Activated CD4-positive, alpha-beta T cell treated with anti-CD3 and anti-CD28 coated beads, Interleukin-2, amount 50 U/mL, for 1 hour (primary cell): Measurements from ENCODE around the gene SLC25A45.

Source experiments
- DNase-seq: peaks from one replicate; pipeline ENCODE4 v3.0.0-alpha.2; 2020

SLC25A45 gene

DNA sequence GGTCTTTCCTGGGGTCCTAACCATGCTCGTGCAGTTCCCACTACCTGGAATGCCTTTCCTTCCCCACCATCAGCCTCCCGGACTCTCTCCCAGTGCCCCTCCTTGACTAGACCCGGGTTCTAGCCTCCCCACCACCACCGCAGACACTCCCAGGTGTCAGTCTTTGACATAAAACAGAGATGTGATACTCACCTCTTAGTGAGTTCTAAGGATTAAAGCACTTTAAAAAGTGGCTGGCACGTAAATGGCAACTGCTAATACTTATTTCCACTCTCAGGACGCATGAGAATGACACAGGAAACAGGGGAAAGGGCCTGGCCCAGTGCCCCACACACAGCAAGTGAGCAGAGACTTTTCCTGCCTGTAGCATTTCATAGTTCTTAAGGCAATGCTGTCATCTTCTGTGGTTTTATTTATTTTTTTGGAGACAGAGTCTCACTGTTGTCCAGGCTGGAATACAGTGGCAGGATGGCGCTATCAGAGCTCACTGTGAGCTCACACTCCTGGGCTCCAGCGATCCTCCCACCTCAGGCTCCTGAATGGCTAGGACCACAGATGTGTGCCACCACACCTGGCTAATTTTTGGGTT is 1.9 kb upstream of the SLC25A45 start:
- DNase-seq, result no peak

DNA sequence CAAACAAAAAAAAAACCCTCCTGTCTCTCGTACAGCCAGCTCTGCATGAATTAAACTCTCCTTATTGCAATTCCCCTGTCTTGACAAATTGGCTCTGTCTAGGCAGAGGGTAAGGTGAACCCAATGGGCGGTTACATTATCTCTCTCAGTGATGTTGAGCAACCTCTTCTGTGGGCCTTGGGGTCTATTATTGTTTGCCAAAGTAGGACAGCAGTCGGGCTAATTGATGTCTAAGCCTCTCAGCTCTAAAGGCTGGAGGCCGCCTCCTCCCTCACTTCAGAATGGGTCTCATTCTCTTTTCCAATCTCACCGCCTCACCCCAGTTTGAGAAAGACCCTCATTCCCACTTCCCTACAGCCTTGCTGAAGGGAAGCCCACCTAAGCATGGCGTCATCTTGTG is 1.3 kb upstream of the SLC25A45 start:
- DNase-seq, result no peak

DNA sequence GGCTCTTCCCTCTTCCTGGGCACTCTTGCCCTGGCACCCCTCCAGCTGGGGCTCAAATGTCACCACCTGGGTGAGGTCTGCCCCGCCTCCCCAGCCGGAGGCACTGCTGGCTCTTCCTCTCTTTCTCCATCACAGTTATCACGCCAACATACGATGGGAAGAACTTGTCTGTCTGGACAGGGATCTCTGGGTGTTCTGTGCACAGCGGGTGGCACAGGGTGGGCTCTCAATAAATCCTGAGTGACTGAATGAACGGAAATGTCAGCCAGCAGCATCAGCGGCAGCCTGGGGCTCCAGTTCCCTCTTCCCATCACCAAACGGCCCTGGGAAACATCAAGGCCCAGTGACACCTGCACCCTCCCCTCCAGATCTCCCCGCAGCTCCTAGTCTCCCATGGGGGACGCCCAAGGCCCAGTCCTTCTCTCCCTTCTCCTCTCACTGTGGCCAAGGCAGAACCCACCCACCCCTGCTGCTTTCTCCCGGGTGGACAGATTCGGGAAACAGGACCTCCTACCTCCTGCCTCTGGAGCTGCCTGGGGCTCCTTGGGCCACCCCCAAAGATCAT is 440 bp upstream of the SLC25A45 start:
- no peak for DNase-seq

DNA sequence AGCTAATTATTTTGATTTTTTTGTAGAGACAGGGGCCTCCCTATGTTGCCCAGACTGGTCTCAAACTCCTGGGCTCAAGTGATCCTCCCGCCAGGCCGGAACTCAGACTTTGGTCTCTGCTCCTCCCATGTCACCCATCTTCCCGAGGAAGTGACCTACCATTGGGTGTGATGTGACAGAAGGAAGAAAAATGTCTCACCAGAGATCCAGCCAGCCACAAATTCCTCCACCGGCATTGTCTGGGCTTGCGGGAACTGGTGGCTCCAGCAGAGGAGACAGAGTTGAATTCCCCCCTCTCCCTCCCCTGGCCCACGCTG is 772 bp downstream of the SLC25A45 start:
- peak; percentile 21 for DNase-seq

DNA sequence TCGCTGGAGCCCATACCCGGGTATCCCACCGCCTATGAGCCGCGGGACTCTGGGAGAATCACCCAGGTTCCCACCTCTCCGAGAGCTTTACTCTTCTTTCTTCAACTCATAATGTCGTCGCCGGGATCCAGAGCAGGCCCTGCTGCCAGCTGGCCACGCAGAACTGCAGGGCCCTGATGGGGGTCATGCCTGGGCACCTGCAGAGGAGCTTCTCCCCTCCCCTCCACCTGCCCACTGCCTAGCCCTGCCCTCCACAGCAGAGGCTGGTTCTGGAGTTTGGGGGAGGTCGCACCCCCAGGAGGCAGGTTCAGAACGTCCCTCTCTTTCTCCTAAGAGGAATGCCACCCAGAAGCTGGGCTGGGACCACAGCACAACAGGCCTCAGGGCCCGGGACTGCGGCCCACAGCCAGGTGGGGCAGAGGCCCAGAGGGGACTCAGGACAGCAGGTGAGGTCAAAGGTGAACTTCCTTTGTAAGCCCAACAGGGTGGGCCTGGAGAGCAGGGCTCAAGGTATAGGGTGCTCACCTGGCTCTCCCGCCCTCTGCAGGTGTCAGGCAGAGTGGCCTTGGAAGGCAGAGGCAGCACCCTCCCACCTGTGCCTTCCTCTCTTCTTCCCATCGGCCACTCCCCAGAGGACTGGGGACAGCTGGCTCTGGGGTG is 1.9 kb downstream of the SLC25A45 start:
- no peak for DNase-seq

DNA sequence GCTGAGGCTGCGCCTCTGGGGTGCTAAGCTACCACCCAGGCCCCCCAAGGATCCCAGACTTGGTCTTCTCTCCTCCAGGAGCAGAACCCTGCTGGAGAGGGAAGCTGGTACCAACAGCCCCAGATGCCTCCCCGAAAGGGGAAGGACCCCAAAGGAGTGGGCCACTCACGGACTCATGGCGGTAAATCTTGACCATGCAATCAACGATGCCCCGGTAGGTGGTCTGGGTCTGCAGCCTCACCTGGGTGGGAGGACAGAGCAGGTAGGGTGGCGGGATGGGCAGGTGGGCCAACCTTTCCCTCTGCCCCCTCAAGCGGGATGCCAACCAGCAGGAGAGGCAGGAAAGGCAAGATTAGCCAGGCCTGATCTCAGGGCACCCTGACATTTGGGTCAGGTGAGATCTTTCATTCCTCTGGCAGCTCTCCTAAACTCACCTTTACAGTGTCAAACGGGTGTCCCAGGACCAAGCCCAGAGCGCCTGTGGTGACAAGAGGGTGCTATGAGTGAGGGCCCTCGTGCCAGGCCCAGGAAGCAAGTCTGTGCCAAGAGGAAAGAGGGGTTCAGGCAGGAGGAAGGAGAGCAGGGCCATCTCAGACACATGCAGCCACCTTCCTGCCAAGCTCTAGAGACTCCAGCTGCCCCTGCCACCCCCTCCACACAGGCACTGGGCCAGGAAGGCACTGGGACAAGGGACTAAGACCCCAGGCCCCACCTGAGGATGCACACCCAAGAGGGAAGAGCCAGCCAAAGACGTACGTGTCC is 2.6 kb downstream of the SLC25A45 start:
- no peak for DNase-seq

DNA sequence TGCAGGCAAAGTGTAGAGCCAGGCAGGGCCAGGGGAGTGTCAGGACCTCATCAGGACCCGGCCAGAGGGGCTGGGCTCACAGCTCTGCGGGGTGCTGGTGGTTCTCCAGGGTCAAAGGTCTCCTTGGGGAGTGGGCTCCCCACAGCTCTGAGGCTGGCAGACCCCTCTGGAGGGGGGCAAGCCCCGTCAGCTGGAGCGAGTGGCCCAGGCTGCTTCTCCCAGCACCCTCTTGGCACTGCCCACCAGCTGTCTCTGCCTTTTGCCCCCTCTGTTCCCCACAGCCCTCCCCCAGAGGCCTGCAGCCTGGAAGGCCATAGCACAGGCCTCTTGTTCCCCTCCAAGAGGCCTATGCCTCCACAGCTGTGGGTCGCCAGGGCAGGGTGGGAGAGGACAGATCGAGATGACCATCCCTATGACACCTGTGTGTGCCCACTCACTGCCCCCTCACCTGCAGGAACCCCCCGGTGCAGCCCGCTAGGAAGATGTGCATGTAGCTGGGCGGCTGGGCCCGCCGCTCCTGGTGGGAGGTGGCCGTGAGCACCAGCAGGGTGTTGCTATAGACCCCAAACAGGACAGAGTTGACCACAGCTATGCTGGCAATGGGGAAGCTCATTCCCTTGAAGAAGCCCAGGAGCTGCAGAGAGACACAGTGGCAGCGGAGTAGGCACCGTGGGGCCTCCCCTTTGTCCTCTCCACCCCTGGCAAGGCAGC is 3.4 kb downstream of the SLC25A45 start:
- no peak for DNase-seq

DNA sequence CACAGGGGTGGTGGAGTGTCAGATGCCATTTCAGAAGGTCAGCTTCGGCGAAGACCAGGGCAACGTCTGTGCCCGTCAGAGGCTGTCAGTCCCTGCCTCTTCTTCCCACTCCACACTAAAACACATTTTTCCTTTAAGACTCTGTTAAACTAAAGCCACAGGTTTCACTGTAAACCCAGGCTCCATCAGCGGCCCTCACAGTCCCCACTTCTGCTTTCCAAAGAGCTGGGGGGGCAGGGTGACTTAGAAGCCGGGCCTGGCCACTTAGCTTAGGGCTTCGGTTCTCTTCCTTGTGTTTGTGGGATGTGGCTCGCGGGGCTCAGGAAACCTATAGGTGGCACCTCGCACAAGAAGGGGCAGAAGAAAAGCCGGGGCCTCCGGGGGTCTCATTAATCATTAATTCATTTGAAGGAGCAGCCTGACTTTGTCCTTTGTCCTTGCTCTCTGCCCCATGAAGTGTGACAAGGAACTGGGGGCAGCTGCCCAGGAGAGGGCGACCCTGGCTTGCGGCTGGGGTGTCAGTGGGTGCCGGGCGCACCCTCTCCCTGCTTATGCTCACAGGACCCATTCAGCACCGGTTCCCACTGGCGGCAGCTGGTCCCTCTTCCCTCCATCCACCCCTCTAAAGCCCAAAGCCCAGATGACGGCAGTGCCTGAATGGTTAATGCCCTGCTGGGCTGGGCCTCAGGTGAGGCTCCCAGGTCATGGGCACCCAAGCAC is 4.1 kb downstream of the SLC25A45 start:
- no peak for DNase-seq

DNA sequence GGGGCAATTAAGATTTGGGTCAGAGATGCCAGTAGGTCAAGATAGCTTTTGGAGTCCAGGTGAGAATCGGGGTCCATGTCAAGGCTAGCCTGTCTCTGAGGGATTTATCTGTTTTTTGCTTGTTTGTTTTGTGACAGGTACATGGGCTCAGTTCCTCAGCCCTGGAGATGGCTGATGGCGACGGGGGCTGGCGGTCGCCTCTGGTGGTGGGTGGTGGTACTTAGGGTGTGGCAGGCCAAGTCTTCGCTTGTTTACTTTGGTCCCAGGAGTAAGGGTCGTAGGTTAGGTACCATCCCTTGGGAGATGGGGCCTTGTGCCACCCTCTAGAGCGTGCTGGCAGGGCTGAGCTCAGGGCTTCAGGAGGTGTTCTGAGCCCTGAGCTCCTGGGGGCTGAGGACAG is 4.7 kb downstream of the SLC25A45 start:
- no peak for DNase-seq

DNA sequence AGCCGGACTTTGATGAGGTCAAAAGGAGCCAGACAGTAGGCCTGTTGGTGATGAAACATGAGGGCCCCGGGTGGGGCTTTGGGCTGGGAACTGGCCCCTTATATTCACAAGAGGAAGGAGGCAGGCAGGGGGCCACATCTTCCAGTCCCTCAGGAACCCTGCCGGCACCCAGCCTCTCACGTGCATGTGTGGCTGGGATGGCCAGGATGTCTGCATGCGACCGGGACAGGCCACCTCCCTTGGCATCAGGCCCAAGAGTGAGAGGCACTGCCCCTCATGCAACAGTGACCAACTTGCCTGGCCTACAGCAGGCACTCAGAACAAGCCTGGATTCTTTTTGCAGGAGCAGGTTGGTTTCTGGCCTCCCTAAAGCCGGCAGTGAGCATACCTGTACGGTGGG is 5.4 kb downstream of the SLC25A45 start:
- no peak for DNase-seq

DNA sequence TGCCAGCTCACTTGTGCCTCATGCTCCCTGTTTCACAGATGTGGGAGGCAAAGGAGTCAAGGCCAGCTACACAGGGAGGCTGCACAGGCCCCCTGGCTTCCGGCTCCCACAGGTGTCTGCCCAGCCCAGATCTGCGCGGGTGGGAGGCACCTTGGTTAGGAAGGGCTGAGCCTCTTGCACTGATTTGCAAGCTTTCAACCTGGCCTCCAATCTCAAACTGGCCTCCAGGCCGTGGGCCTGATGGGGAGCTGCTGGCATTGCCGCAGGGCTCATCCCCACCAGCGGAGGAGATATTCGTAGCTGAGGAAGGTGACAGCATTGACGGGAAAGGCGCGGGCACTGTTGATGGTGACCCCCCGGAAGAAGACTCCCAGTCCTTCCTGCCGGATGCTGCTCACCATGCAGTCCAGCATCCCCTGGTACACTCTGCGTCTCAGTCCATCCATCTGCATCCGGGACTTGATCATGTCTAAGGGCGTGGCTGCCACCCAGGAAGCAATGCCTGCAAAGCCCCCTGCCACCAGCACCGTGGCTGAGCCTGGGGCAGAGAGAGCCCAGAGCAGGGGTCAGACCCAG is 6.2 kb downstream of the SLC25A45 start:
- no peak for DNase-seq

DNA sequence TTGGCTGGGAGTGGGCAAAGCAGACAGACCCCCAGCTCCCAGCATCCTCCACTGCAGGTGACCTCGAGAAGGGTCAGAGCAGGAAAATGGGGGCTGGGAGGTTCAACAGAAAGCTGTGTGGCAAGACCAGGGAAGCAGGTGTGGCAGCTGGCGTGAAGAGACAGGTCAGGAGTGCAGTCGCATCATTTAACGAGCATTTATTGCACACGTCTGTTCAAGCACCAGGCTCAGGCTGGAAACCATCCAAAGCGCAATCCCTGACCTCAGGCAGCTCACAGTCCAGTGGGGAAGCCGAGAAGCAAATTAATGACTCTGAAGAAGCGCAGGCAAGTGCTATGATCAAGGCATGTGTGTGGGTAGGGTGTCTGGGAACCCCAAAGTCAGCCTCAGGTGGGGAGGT is 7.4 kb downstream of the SLC25A45 start:
- no peak for DNase-seq

DNA sequence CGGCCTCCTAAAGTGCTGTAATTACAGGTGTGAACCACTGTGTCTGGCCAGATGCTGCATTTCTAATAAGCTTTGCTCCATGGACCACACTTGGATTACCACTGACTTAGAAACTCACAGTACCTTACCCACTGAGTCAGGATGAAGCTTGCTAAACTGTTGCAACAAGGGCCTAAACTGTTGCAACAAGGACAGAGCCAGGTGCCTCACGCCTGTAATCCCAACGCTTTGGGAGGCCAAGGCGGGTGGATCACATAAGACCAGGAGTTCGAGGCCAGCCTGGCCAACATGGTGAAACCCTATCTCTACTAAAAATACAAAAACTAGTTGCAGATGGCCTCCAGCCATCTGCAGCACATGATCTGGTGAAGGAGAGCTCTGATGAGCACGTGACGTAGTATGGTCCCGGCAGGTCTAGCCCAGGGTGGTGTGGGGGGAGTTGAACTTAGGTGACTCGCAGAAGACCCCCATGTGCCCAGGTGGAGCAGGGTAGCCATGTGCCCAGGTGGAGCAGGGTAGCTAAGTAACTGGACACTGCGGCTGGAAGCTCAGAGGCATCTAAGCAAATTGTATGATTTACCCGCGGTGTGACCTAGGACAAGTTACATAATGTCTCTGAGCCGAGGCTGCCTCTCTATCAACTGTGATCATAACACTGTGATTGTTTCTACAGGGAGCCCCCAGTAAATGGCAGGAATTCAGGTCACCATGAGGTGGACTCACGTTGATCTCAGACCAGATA is 8.4 kb downstream of the SLC25A45 start:
- DNase-seq, result no peak

DNA sequence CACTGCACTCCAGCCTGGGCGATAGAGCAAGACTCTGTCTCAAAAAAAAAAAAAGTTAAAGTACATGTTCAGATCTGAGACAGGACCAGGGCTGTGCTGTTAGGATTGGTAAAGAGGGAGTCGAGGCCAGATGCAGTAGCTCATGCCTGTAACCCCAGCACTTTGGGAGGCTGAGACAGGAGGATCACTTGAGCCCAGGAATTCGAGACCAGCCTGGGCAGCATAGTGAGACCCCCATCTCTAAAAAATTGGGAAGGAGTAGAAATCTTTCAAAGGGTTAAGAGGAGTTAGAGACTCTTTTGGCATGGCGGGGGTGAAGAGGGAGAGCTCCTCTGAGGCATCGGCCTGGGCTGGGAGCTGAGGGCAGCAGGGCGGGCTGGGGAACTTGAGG is 11.8 kb downstream of the SLC25A45 start:
- no peak for DNase-seq

DNA sequence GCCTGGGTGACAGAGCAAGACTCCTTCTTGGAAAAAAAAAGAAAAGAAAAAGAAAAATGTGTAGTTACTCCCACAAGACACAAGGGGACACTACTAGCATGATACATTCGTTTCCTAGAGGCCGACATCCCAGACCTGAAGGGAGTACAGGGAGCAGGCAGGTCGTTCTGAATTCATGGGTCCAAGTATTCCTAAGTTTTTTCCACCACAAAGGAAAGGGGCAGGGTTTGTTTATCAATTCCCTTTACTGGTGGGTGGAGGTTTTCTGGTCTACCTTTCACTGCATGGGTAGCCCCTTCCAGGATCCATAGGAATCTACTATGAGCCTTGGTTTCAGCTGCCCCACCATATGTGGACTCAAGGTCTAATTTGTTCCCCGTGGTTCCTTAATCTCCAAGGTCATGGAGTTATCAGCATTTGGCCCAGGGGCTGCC is 16.1 kb downstream of the SLC25A45 start:
- no peak for DNase-seq

DNA sequence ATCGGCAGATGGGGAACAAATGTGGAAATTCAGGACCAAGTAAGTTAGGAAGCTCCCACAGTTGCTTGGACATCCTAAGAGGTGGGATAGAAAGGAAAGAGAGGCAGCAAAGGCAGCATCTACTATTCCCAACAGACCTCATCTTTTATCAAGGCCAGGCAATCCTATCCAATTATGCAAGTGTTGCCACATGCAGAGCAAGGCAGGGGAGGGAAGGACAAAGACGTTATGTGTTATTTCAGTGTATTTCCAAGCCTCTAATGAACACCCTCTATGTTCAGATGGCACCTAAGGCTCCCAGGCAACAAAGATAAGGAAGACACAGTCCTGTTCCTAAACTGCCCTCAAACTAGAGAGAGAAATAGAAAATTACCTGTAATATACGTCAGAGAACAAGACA is 18.7 kb downstream of the SLC25A45 start:
- DNase-seq, result no peak

DNA sequence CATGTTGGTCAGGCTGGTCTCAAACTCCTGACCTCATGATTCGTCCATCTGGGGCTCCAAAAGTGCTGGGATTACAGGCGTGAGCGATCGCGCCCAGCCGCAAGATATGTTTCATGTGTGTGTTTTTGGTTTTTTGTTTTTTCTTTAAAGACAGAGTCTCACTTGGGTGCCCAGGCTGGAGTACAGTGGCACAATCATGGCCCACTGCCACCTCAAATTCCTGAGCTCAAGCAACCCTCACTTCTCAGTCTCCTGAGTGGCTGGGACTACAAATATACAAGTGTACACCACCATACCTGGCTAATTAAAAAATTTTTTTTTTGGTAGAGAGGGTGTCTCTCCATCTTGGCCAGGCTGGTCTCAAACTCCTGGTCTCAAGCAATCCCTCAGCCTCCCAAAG is 19.5 kb downstream of the SLC25A45 start:
- no peak for DNase-seq

DNA sequence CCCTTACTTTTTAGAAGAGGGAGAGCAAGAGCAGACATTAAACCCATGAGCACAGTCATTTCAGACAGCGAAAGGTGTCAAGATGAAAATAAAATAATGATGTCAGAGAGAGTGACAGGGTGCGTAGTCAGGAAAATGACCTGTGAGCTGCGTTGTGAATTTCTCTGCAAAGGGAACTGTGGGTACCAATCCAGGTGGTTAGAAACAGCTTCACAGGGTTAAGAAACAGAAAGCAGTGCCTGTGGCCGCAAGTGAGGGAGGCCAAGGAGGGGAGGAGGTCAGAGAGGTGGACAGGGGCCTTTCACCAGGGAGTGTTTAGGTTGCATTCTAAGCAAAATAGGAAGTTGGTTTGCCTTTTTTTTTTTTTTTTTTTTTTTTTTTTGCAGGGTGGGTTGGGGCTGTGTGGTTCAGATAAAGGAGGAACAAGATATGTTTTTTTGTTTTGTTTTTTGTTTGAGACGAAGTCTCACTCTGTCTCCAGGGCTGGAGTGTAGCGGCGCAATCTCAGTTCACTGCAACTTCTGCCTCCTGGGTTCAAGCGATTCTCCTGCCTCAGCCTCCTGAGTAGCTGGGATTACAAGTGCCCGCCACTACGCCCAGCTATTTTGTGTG is 20.0 kb downstream of the SLC25A45 start:
- DNase-seq, result no peak

DNA sequence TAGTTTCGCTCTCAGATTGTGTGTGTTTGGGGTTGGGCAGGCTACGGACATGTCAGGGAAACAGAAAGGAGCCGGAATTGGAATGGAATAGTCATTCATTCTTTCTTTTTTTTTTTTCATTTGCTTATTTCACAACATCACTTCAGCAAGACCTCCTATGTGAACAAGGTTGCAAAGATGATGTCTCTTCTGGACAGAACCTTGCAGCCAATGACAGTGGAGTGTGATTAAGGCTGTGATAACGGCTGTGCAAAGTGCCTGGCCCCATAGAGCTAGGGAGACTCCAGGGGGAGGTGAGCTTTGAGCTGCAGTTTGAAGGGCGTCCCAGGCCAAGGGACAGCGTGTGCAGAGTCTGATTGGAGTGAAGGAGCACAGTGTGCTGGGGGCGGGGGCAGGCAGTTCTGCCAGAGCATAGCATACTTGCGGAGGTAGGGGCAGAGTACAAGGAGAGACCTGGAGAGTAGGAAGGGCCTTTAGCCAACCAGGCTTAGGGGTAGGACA is 24.5 kb downstream of the SLC25A45 start:
- DNase-seq, result no peak

DNA sequence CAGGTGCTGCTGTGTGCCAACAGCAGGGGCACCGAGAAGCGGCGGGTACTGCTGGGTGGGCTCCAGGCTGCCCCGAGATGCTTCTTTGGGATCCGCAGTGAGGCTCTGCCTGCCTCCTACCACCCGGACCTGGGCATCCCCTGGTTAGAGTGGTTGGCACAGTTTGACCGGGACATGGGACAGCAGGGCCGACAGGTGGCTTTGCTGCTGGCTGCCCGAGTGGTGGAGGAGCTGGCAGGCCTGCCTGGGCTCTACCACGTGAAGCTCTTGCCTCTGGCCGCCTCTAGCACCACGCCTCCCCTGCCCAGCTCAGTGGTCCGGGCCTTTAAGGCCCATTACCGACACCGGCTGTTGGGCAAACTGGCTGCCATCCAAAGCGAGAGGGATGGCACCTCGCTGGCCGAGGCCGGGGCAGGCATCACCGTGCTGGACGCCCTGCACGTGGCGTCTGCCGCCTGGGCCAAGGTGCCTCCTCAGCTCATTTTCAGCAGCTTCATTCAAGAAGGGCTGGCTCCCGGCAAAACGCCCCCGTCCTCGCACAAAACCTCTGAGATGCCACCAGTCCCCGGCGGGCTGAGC is 26.0 kb downstream of the SLC25A45 start:
- no peak for DNase-seq
